Endometrial microvascular endothelial cells (primary cell): ENCODE results near the gene TLNRD1. TPM values are rescaled to one million over a fixed set of nuclear protein-coding genes. Genes with fewer than 3 reads are reported as not detected.

Experiments used
- in situ Hi-C: cut with HindIII; loops from 2 replicates; pipeline ENCODE4 v1.10.0; 2017; ENCODE audit warnings: low sequenced_read_pairs, low pct_unique_long_range_greater_than_20kb; ENCODE audit errors: inconsistent ontology term
- total RNA-seq: library from RNA; depleted of rRNA; stranded (reverse); fragments of >200 nt; gene quantifications from one replicate; pipeline ENCODE4 v1.2.3, GENCODE V29; 2015; ENCODE audit errors: inconsistent ontology term

Gene TLNRD1
- total RNA-seq, 1 donor from 2014 or later, result 27.4 TPM

- in situ Hi-C loops, result no loop called here
Observed at GRCh38 chr15:81043935-81044575, 43.3 kb downstream of the TLNRD1 start.

- in situ Hi-C loops, result no loop called here
Observed at GRCh38 chr15:81046290-81046689, 45.6 kb downstream of the TLNRD1 start.

DNA sequence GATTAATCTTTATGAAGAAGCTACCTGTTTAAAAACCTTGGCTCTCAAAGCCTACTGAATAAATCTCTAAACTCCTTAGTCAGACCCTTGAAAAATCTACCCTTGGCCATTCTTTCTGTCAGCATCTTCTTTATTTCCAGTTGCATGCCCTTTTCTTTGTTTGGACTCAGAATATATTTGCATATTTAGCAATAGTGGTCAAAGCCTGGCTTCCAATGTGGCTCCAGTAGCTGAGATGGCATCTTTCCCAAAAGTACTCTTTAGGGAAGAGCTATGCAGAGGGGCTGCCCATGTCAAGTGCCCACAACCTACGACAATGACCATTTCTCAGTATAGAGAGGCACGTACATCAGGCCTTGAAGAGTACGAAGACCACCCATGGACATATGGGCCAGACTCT lies 47.2 kb downstream of the TLNRD1 start:
- in situ Hi-C loops, result no loop called here

DNA sequence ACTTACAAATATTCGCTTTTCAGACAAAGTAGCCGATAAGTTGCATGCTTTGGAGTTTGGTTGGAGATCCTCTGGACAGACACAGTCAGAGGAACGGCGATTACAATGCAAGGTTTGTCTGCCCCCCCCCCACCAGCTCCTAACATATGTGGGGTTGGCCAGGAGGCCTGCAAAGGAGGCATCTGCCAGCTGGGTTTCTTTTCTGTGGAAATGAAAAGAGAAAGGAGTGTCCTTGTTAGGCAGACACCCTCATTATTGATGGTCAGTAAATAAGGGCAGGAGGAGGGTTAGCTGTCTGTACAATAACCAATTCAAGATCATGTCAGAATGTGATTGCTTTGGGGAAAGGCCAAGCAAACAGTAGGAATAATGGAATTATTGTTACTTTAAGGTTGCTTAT lies 49.1 kb downstream of the TLNRD1 start:
- in situ Hi-C loops, result no loop called here

DNA sequence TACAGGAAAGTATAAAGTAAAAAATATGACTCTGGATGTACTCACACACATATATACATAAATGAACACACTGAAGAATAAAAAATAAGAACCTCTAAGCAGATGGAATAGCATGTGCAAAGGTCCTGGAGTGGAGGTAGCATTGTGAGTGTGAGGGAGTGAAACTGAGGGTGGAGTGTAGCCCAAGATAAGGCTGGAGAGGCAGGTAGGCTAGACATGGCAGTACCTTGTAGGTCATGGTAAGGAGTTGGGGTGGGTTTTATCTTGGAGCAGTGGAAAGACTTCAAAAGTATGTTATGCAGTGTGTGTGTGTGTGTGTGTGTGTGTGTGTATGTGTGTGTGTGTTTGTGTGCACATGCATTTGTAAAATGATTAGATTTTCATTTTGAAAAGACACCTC lies 49.5 kb downstream of the TLNRD1 start:
- in situ Hi-C loops, result no loop called here

DNA sequence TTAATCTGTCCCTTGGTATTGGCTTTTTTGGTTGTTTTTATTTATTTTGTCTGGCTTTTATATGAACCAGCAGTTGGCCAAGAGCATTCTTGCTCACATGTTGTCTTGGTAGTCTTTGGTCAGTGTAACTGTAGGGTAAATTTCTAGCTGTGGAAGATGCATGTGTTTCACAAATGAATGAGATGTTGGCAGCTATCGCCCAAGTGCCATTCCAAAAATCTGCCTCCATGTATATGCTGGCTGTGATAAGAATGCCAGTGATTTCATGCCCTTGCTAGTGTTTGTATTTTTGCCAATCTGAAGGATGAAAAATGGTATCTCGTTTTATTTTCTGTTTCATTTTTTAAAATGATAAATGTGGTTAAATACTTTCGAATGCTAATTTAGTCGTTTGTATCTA lies 50.1 kb downstream of the TLNRD1 start:
- in situ Hi-C loops, result no loop called here

DNA sequence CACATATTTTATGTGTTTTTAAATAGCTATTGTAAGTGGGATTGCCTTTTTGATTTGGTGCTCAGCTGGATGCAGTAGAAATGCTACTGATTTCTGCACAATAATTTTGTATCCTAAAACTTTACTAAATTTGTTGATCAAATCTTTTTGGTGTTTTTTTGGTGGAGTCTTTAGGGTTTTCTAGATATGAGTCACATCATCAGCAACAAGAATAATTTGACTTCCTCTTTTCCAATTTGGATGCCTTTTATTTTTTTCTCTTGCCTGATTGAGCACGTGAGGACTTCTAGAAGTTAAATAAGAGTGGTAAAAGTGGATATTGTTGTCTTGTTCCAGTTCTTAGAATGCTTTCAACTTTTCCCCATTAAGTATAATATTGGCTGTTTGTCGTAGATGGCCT lies 51.3 kb downstream of the TLNRD1 start:
- in situ Hi-C loops, result no loop called here

DNA sequence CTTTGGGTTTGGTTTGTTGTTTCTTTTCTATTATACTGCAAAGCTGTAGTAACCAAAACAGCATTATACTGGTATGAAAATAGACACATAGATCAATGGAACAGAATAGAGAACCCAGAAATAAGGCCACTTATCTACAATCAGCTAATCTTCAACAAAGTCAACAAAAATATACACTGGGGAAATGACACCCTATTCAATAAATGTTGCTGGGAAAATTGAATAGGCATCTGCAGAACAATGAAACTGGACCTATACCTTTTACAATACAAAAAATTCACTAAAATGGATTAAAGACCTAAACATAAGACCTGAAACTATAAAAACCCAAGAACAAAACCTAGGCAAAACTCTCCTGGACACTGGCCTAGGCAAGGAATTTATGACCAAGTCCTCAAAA lies 52.9 kb downstream of the TLNRD1 start:
- in situ Hi-C loops, result no loop called here

DNA sequence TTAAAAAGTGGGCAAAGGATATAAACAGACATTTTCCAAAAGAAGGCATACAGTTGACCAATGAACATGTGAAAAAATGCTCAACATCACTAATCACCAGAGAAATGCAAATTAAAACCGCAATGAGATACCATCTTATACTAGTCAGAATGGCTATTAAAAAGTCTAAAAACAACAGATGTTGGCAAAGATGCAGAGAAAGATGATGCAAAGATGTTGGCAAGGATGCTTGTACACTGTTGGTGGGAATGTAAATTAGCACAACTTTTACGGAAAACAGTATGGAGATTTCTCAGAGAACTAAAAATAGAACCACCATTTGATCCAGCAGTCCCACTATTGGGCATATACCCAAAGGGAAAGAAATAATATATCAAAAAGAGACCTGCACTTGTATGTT lies 53.5 kb downstream of the TLNRD1 start:
- in situ Hi-C loops, result no loop called here

Other genes with a start within 250 kb of the TLNRD1 start
- 1.4 TPM for gene CEMIP, start 221.6 kb upstream of the TLNRD1 start, total RNA-seq
- 20.9 TPM for gene MESD, start 11.1 kb upstream of the TLNRD1 start, total RNA-seq
- 1.2 TPM for gene CFAP161, start 133.3 kb downstream of the TLNRD1 start, total RNA-seq
- gene IL16, start 196.0 kb downstream of the TLNRD1 start, total RNA-seq, result not detected